ENCODE data around the gene RBM6.

The RBM6 gene

GRCh38 chr3:49984394-49984793, 44.4 kb downstream of the RBM6 start:
- Mint-ChIP-seq H3K4me1 (no peaks in the 10 kb centered on the region), H3K4me3 (no peak overlapping the region), H3K27ac (no peak overlapping the region)

GRCh38 chr3:49992326-49992725, 52.4 kb downstream of the RBM6 start:
- no peak overlapping the region for H3K27ac Mint-ChIP-seq
- TF ChIP-seq, protein P1, sequence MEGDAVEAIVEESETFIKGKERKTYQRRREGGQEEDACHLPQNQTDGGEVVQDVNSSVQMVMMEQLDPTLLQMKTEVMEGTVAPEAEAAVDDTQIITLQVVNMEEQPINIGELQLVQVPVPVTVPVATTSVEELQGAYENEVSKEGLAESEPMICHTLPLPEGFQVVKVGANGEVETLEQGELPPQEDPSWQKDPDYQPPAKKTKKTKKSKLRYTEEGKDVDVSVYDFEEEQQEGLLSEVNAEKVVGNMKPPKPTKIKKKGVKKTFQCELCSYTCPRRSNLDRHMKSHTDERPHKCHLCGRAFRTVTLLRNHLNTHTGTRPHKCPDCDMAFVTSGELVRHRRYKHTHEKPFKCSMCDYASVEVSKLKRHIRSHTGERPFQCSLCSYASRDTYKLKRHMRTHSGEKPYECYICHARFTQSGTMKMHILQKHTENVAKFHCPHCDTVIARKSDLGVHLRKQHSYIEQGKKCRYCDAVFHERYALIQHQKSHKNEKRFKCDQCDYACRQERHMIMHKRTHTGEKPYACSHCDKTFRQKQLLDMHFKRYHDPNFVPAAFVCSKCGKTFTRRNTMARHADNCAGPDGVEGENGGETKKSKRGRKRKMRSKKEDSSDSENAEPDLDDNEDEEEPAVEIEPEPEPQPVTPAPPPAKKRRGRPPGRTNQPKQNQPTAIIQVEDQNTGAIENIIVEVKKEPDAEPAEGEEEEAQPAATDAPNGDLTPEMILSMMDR (IDR thresholded peaks at IDR 0.05), result no peak
- no peak overlapping the region for H3K4me3 Mint-ChIP-seq

More at GRCh38 chr3:49984394-49984793, 44.4 kb downstream of the RBM6 start:
- Mint-ChIP-seq H3K9me3 (no peaks in the 10 kb centered on the region), H3K36me3 (ENCODE audit: low read depth) (peaks cover 16% of the 10 kb centered on the region), H3K27me3 (ENCODE audit: low read depth, poor library complexity) (no peaks in the 10 kb centered on the region)
- TF ChIP-seq, protein P1 (IDR thresholded peaks at IDR 0.05), result no peak
- DNase-seq, result no peak

DNA sequence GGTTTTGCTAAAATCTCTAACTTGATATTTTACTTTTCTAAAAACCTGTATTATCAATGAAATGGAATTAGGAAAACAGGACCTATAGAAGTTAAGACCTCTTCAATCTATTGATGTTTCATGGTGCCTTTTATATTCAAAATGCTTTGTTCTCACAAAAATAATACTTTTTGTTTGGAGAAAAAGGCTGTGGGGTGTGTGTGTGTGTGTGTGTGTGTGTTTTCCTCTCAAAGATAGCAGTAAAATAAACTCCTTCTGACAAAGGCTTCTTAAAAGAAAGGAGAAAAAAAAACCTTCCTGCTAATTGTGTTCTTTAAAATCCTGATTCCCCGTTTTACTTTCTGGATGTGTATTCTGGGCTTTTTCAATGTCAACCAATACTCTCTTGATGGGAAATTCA, 54.5 kb downstream of the RBM6 start:
- no peaks in the 10 kb centered on the region for H3K4me1 Mint-ChIP-seq
- no peaks in the 10 kb centered on the region for H3K27me3 Mint-ChIP-seq (ENCODE audit: low read depth, poor library complexity)
- H3K9me3 Mint-ChIP-seq, result no peaks in the 10 kb centered on the region
- TF ChIP-seq, protein P1 (IDR thresholded peaks at IDR 0.05), result no peak
- DNase-seq, result no peak
- H3K4me3 Mint-ChIP-seq, result no peak overlapping the region
- H3K36me3 Mint-ChIP-seq (ENCODE audit: low read depth), result peaks cover 19% of the 10 kb centered on the region
- H3K27ac Mint-ChIP-seq, result no peak overlapping the region

More at GRCh38 chr3:49992326-49992725, 52.4 kb downstream of the RBM6 start:
- no peaks in the 10 kb centered on the region for H3K27me3 Mint-ChIP-seq (ENCODE audit: low read depth, poor library complexity)
- no peaks in the 10 kb centered on the region for H3K9me3 Mint-ChIP-seq
- peaks cover 9% of the 10 kb centered on the region for H3K36me3 Mint-ChIP-seq (ENCODE audit: low read depth)
- no peaks in the 10 kb centered on the region for H3K4me1 Mint-ChIP-seq
- DNase-seq, result no peak

- TF ChIP-seq, protein P1 (IDR thresholded peaks at IDR 0.05), result no peak
- Mint-ChIP-seq H3K4me1 (no peaks in the 10 kb centered on the region), H3K36me3 (ENCODE audit: low read depth) (peaks cover 30% of the 10 kb centered on the region), H3K27me3 (ENCODE audit: low read depth, poor library complexity) (no peaks in the 10 kb centered on the region), H3K4me3 (no peak overlapping the region), H3K9me3 (no peaks in the 10 kb centered on the region), H3K27ac (no peak overlapping the region)
- no peak for DNase-seq
Measured at GRCh38 chr3:49996016-49996415, 56.1 kb downstream of the RBM6 start.

DNA sequence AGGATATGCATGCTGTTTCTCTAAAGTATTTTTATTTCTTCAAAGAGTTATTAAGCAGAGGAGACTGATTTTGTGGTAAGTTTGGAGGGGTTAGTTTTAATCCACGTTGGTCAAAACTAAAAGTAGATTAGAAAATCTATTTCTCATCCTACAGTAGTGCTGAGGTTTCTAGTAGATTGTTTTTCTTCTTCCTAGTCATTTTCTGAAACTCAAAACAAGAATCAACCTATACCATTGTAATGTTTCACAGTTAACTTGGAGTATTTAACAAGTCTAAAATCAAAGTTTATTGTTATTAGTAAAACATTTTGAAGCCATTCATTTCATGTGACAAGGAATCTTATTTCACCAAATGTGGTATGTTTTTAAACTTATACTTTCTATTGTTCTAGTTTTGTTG, 57.9 kb downstream of the RBM6 start:
- Mint-ChIP-seq H3K4me1 (no peaks in the 10 kb centered on the region), H3K27me3 (ENCODE audit: low read depth, poor library complexity) (no peaks in the 10 kb centered on the region), H3K36me3 (ENCODE audit: low read depth) (peaks cover 40% of the 10 kb centered on the region), H3K27ac (no peak overlapping the region), H3K9me3 (no peaks in the 10 kb centered on the region), H3K4me3 (no peak overlapping the region)
- TF ChIP-seq, protein P1 (IDR thresholded peaks at IDR 0.05), result no peak
- no peak for DNase-seq

DNA sequence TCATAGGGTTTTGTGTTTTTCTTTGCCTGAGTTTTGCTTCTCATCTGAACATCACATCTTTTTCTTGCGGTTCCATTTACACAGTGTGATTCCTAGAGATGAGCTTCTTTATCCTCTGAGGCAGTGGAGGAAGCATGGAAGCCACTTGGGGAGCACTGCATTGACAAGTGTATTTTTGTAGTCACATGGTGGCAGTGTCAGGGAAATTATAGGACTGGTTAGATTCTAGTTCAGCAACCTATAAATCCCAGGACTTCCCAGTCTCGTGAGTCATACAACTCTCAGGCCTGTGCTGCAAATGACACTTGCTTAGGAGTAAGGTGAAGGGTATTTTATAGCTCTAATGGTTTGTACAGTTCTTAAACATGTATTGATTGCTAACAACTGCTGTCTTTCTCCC, 58.4 kb downstream of the RBM6 start:
- Mint-ChIP-seq H3K36me3 (ENCODE audit: low read depth) (peaks cover 43% of the 10 kb centered on the region), H3K4me1 (no peaks in the 10 kb centered on the region), H3K9me3 (no peaks in the 10 kb centered on the region), H3K27me3 (ENCODE audit: low read depth, poor library complexity) (no peaks in the 10 kb centered on the region), H3K27ac (no peak overlapping the region), H3K4me3 (no peak overlapping the region)
- DNase-seq, result no peak
- TF ChIP-seq, protein P1 (IDR thresholded peaks at IDR 0.05), result no peak

Data from nephron progenitor cell (in vitro differentiated cells).